Muscle layer of duodenum (tissue), 2 donors: ENCODE results near the gene RPL27A.

Source experiments
- H3K27ac ChIP-seq: one replicate; pipeline ENCODE4 v1.7.0; 2013; ENCODE audit warnings: mild to moderate bottlenecking, low read length
- H3K27me3 ChIP-seq: one replicate; pipeline ENCODE4 v1.7.0; 2013; ENCODE audit warnings: low read depth, mild to moderate bottlenecking, control low read depth, low read length
- H3K36me3 ChIP-seq, 2 donors: one replicate each; pipeline ENCODE4 v1.7.0; 2013; ENCODE audit warnings: low read length in 2 of 2, control low read depth in 1 of 2, mild to moderate bottlenecking in 1 of 2; ENCODE audit not compliant: insufficient read depth in 2 of 2, control insufficient read depth in 1 of 2
- H3K4me1 ChIP-seq, 2 donors: one replicate each; pipeline ENCODE4 v1.7.0; 2013; ENCODE audit warnings: low read length in 2 of 2, mild to moderate bottlenecking in 2 of 2, control low read depth in 1 of 2, moderate library complexity in 1 of 2; ENCODE audit not compliant: insufficient read depth in 2 of 2, control insufficient read depth in 1 of 2
- H3K4me3 ChIP-seq, 2 donors: one replicate each; pipeline ENCODE4 v1.7.0; 2013; ENCODE audit warnings: low read length in 2 of 2, low read depth in 1 of 2, mild to moderate bottlenecking in 1 of 2
- H3K9me3 ChIP-seq, 2 donors: one replicate each; pipeline ENCODE4 v1.7.0; 2013; ENCODE audit warnings: low read length in 2 of 2, control low read depth in 1 of 2, mild to moderate bottlenecking in 1 of 2; ENCODE audit not compliant: control insufficient read depth in 1 of 2
- donor health status: healthy.

The RPL27A gene

DNA sequence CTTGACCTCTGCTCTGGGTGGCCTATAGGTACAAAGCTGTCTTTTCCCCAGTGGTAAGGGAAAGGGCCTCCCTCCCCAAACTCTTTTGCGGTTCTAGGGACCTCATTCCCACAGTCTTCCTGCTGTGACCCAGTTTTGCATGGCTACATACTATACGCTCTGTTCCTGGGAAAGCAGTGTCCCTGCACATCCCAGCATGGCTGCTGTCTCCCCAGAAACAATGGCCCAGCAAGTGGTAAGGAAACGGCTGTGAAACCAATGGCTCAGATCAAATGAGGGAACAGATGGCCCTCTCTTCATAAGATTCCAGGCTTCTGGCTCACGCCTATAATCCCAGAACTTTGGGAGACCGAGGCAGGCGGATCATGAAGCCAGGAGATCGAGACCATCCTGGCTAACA is 41.1 kb downstream of the RPL27A start:
- no peaks in the 10 kb centered on the region for H3K27me3 ChIP-seq
- H3K4me3 ChIP-seq: no peak overlapping the region
- peaks cover 11 to 16% of the 10 kb centered on the region in 2 donors for H3K36me3 ChIP-seq
- H3K9me3 ChIP-seq: no peaks in the 10 kb centered on the region
- peak overlapping the region; percentile 95 for H3K27ac ChIP-seq
- H3K4me1 ChIP-seq: peaks cover 41 to 73% of the 10 kb centered on the region in 2 donors

DNA sequence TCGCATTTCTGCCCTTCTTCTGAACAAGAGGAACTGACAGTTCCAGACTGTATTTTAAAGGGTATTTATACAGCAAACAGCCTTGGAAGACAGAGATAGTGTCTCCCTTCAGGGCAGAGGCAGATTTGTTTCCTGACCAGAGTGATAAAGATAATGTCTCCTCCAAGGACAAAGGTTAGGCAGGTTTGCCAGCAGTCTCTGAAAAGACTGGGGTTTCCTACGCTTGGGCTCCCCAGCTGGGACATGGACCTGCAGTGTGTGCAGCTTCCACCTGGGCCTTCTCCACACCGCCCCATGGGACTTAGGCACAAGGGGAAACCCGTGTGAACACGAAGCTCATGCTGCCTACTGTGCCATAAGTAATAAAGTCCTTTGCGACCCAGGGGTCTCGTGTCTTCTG is 42.1 kb downstream of the RPL27A start:
- no peak overlapping the region for H3K4me3 ChIP-seq
- H3K27ac ChIP-seq: peak overlapping the region; percentile 40
- H3K27me3 ChIP-seq: no peaks in the 10 kb centered on the region
- H3K9me3 ChIP-seq: no peaks in the 10 kb centered on the region
- peaks cover 11 to 22% of the 10 kb centered on the region in 2 donors for H3K36me3 ChIP-seq
- peaks cover 36 to 75% of the 10 kb centered on the region in 2 donors for H3K4me1 ChIP-seq

DNA sequence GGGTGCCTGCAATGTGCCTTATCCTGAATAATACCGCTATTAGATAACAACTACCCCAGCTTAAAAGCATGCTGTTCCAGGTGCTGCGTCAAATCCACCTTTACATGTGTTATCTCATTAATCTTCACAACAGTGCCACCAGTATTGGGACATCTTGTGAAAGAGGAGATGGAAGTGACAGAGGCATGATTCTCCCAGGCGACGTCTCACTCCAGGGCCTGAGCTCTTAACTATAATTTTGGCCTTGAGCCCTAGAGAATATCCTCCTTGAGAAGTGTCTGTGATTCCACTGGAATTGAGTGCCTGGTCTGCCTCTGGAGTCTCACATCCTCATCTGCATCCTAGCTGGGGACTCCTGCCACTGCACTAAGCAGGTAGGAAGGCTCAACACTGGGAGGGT is 43.8 kb downstream of the RPL27A start:
- H3K27me3 ChIP-seq: no peaks in the 10 kb centered on the region
- H3K4me1 ChIP-seq: peaks cover 23 to 58% of the 10 kb centered on the region in 2 donors
- H3K4me3 ChIP-seq: no peak overlapping the region
- H3K9me3 ChIP-seq: no peaks in the 10 kb centered on the region
- peak overlapping the region; percentile 7 for H3K27ac ChIP-seq
- peaks cover 23 to 24% of the 10 kb centered on the region in 2 donors for H3K36me3 ChIP-seq

DNA sequence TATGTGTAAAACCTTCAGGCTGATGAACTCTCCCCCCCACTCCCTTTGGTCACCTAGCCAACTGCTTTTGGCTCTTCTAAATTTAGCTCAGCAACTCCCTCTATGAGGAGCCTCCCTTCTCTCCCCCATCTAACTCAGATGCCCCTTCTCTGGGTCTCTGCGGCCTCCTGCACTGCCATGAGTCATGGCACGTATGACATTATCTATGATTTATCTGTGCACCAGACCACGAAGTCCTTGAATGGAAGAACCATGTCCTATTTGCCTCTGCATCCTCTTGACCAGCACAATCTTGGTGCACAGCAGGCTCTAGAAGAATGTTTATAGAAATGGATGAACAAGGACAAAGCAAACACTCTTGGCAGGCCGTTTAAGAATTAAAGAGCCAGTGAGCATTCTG is 46.0 kb downstream of the RPL27A start:
- H3K27ac ChIP-seq: peak overlapping the region; percentile 59
- no peaks in the 10 kb centered on the region for H3K27me3 ChIP-seq
- no peaks in the 10 kb centered on the region for H3K9me3 ChIP-seq
- H3K4me1 ChIP-seq: peaks cover 9 to 56% of the 10 kb centered on the region in 2 donors
- H3K36me3 ChIP-seq: peaks cover 23 to 24% of the 10 kb centered on the region in 2 donors
- H3K4me3 ChIP-seq: no peak overlapping the region

DNA sequence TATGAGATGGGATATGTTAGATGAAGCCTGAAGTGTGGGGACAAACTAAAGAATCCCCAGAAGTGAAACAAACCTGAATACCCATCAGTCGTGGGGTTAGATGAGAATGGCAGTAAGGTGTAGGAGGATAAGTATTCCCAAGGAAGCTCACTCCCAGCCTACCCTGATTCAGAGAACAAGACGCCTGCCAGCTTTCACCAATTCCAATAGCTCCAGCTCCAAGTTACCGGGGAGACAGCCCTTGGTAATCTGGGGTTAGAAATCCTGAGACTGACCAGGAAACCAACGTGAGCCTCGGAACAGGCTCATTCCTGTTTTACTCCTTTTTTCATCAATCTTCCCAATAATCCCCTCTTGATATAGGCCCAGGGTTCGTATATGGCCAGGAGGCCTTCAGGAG is 46.5 kb downstream of the RPL27A start:
- no peak overlapping the region for H3K4me3 ChIP-seq
- peaks cover 12 to 53% of the 10 kb centered on the region in 2 donors for H3K4me1 ChIP-seq
- no peaks in the 10 kb centered on the region for H3K27me3 ChIP-seq
- peaks cover 23 to 24% of the 10 kb centered on the region in 2 donors for H3K36me3 ChIP-seq
- H3K9me3 ChIP-seq: no peaks in the 10 kb centered on the region
- H3K27ac ChIP-seq: peak overlapping the region; percentile 59

DNA sequence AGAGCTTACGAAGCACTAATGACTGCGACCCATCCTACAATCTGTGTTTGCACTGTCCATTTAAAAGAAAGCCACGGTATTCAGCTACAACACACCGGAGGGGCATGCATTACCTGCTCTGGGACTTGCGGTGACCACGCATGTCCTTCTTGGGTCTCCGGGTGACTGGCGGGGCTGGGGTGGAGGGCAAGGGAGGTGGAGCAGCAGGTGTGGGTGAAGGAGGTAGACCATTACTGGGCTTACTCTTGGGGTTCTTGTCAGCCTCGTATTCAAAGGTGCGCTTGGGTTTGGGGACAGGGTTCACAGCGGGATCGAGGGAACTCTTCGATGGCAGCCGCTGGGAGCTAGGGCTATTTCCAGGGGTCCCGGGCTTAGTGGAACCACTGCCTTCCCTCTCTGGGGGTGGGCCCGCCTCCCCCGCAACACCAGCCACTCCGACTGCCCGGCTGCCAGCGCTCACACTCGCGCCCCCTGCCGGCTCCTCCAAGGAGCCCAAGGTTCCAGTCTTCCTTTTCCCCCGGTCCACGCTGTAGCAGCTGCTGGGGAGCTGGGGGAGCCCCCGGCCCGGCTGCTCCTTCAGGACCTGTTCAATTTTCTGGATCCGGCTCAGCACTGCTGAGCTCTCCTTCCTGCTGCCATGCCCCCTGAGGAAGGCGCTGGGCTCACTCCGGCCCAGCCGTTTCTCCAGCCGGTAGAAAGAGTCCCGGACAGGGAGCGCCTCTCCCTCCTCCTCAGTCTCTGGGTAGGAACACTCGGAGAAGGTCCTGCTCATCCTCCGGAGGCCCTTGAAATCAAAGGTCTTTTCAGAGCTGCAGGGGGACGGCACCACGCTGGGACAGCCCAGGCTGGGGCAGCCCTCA is 47.5 kb downstream of the RPL27A start:
- H3K27ac ChIP-seq: no peak overlapping the region
- peaks cover 12 to 50% of the 10 kb centered on the region in 2 donors for H3K4me1 ChIP-seq
- H3K36me3 ChIP-seq: peaks cover 16 to 18% of the 10 kb centered on the region in 2 donors

DNA sequence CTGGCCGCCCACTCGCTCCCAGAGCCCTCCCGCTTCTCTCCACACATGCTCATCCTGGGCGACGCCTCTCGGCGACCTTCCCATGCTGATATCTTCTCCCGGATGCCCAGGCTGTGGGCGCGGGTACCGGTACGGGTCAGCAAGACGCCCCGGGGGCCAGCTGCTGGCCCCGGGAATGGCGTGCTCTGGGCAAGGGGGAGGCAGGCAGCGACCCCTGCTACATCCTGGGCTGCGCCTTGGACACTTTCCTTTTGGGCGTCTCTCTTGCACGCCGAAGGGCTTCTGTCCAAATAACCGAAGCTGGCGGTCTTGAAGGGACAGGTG is 48.1 kb downstream of the RPL27A start:
- Histone ChIP-seq H3K36me3 (peaks cover 14 to 18% of the 10 kb centered on the region in 2 donors), H3K27ac (no peak overlapping the region), H3K9me3 (no peaks in the 10 kb centered on the region), H3K4me1 (peaks cover 12 to 50% of the 10 kb centered on the region in 2 donors), H3K27me3 (no peaks in the 10 kb centered on the region), H3K4me3 (no peak overlapping the region)

More for the DNA sequence above, 47.5 kb downstream of the RPL27A start:
- no peaks in the 10 kb centered on the region for H3K9me3 ChIP-seq
- no peak overlapping the region for H3K4me3 ChIP-seq
- H3K27me3 ChIP-seq: no peaks in the 10 kb centered on the region

DNA sequence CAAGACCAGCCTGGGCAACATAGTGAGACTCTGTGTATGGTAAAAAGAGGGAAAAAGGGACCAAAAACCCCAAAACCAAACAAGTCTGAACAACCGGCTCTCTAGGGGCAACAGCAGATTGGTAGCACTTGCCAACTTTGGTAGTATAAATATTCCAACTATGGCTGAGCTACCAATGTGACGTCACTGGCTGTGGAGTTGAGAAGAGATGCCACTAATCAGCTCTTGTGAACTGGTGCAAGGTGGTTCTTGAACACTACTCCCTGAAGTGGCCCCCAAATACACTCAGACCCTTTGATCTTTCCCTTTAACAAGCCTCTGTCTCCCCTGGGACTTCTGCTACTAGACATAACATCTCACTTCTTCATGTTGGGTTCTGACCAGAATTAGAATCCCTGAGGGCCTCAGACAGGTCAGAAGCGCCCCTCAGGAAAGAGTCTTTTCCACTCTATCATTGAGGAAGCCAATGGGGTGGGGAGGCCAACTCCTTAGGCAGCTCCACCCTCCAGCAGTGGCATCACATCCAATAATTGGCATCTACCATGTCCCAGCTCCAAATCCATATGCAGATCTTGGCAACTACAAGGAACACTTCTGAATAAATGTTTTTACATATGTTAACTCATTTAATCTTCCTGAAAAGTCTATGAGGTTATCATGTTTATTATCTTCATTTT is 49.2 kb downstream of the RPL27A start:
- Histone ChIP-seq H3K4me1 (peaks cover 12 to 46% of the 10 kb centered on the region in 2 donors), H3K27ac (peak overlapping the region; percentile 60), H3K27me3 (no peaks in the 10 kb centered on the region), H3K36me3 (peaks cover 7 to 12% of the 10 kb centered on the region in 2 donors), H3K9me3 (no peaks in the 10 kb centered on the region), H3K4me3 (no peak overlapping the region)

DNA sequence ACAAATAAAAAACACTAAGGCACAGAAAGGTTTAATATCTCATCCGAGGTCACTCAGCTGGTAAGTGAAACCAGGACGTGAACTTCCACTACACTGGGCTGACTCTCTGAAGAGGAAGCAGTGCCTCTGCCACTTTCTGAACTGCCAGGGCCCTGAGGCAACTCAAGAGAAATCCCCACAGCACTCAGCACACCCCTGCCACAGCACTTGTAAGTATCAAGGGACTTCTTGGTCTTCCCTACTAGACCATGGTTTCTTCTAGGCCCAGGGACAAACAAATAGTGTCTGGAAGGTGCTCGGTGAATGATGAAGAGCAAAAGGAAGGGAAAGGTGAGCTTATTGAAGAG is 49.7 kb downstream of the RPL27A start:
- Histone ChIP-seq H3K36me3 (peaks cover 7 to 12% of the 10 kb centered on the region in 2 donors), H3K9me3 (no peaks in the 10 kb centered on the region), H3K4me3 (no peak overlapping the region), H3K27ac (peak overlapping the region; percentile 60), H3K4me1 (peaks cover 12 to 43% of the 10 kb centered on the region in 2 donors), H3K27me3 (no peaks in the 10 kb centered on the region)

DNA sequence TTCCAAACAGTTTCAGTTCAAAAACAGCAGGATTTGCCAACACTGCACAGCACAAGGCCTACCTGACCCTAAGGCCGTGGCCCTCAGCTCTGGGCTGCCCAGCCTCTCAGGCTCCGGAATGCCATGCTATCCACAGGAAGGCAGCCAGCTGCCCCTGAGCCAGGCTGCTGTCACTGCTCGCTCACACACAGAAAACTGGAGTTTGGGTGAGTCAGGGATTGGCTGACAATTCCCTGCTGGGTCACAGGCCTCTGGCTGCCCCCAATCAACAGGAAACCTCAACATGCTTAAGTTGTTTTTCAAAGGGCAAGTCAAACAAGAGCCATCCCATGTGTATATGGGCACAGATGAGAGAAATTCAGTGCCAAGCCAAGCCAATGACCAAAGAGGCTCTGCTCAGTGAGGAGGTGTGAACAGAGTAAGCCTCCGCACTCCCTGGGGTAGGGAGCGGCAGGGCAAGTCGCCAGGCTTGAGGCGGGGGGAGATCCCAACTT is 50.2 kb downstream of the RPL27A start:
- Histone ChIP-seq H3K4me1 (peaks cover 8 to 38% of the 10 kb centered on the region in 2 donors), H3K36me3 (peaks cover 7 to 12% of the 10 kb centered on the region in 2 donors)

DNA sequence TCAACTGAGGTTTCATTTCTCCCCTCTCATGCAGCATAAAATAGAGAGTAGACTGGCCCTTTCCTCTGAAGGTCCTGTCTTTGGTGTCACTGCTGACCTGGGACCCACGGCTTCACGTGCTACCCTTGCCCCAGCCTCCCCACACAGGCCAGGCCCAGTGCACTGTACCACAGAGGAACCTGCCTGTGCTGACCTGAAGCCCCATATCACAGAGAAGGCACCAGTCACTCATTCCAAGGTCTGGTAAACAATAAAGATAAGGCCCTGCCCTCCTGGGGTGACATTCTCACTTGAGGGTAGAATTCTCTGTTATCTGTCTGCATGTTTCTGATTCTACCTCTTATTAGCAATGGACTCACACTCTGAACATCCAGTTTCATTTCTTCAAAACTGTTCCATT is 51.3 kb downstream of the RPL27A start:
- no peak overlapping the region for H3K4me3 ChIP-seq
- no peaks in the 10 kb centered on the region for H3K27me3 ChIP-seq
- H3K4me1 ChIP-seq: peaks cover 8 to 30% of the 10 kb centered on the region in 2 donors
- peaks cover 11 to 15% of the 10 kb centered on the region in 2 donors for H3K36me3 ChIP-seq
- H3K27ac ChIP-seq: peak overlapping the region; percentile 60
- H3K9me3 ChIP-seq: no peaks in the 10 kb centered on the region

More for the DNA sequence above, 50.2 kb downstream of the RPL27A start:
- no peaks in the 10 kb centered on the region for H3K27me3 ChIP-seq
- H3K9me3 ChIP-seq: no peaks in the 10 kb centered on the region
- peak overlapping the region; percentile 60 for H3K27ac ChIP-seq
- H3K4me3 ChIP-seq: no peak overlapping the region
